Kidney tubule cell (primary cell): ENCODE measurements around the gene CROCC.
A peak's percentile ranks its signal among the peaks of the same experiment; 100 is the strongest.
"Not testable (repeated sequence)": the region's sequence is repeated elsewhere in the genome, so short reads cannot be mapped to it uniquely, and the experiment has no call there.

Experiments
- DNase-seq: peaks from one replicate; pipeline ENCODE4 v3.0.0-alpha.2; 2018; ENCODE audit warnings: low spot score

Gene CROCC

DNA sequence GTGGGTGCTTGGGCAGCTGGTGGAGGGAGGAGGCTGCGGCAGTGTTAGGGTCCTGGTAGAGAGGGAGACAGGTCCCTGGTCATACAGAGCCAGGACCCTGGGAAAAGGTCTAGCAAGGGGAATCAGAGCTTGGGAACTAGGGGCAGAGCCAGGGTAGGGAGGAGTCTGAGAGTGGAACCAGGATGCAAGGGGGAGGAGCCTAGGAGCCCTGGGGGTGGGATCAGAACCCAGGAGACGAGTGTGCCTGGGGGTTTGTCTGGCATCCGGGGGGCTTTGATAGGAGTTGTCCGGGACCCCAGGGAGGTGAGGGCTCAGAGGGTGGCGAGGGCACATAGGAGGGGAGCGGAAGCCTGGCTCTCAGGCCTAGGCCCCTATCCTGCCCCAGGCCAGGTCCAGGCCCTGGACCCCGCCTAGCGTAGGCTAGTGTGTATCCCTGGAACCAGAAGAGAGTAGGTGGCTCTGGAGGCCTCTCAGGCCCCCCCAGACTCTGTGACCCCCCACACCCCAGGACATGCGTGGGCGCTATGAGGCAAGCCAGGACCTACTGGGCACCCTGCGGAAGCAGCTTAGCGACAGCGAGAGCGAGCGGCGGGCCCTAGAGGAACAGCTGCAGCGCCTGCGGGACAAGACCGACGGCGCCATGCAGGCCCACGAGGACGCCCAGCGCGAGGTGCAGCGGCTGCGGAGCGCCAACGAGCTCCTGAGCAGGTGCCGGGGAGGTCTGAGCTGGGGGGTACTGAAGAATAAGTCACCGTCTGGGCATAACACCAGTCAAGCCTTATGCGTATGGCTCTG, 17.9 kb downstream of the CROCC start:
- not testable (repeated sequence) for DNase-seq

DNA sequence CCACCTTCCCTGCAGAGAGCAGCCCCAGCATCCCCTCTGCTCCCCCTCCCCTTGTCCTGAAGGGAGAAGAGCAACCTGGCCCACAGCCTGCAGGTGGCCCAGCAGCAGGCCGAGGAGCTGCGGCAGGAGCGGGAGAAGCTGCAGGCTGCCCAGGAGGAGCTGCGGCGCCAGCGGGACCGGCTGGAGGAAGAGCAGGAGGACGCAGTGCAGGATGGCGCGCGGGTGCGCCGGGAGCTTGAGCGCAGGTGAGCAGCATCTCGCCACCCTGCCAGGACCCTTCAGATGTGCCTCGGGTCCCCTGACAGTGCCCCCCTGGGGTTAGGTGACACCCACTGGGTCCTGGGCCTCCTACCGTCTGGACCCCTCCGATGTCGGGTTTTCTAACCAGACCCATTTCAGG, 22.3 kb downstream of the CROCC start:
- DNase-seq: no peak

GRCh38 chr1:16945512-16945911, 23.8 kb downstream of the CROCC start:
- not testable (repeated sequence) for DNase-seq

DNA sequence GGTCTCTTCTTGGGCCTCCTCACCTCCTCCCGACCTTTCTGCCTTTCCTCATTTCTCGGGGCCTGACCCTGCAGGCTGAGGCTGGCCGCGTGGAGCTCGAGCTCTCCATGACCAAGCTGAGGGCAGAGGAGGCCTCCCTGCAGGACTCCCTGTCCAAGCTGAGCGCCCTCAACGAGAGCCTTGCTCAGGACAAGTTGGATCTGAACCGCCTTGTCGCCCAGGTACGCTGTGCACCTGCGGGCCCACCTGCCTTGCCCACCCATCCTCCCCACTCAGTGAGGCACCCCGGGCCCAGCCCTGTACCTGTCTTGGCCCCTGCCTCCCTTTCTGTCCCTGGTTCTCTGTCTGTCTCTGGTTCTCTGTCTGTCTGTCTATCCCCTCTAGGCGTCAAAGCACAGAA, 24.5 kb downstream of the CROCC start:
- DNase-seq: not testable (repeated sequence)

GRCh38 chr1:16946646-16947045, 24.9 kb downstream of the CROCC start:
- no peak for DNase-seq

DNA sequence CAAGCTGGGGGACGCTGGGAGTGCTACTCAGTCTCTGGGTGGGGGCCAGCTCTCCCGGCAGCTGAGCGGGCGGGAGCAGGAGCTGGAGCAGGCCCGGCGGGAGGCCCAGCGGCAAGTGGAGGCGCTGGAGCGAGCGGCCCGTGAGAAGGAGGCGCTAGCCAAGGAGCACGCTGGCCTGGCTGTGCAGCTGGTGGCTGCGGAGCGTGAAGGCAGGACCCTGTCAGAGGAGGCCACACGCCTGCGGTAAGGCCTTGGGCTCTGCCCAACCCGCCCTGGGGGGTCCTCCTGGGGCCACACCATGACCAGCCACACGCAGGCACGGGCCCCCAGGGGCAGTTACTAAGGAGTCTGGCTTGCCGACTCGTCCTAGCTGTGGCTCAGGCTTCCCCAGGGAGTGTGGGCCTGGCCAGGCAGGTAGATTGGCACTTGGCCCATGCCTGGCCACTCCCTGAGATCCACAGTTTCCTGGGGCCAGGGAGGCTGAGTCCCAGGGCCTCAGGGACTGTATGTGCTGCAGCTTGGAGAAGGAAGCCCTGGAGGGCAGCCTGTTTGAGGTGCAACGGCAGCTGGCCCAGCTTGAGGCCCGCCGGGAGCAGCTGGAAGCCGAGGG, 26.7 kb downstream of the CROCC start:
- DNase-seq: peak; percentile 98

DNA sequence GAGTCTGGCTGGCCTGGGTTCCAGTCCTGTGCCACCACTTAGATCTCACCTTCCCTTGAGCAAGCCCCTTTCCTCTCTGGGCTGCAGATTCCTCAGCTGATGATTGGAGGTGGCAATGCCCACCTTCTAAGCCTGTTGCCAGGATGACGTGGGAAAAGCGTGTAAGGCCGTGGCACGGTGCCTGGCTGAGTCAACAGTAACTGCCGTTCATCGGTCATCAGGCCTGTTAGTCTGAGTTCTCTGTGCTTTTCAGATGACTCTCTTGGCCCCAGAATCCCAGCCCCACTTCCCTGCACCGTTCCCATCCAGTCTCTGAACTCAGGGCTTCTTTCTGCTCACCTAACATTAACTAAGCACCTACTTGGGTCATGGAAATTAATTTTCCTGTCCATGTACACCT, 27.3 kb downstream of the CROCC start:
- peak; percentile 83 for DNase-seq

DNA sequence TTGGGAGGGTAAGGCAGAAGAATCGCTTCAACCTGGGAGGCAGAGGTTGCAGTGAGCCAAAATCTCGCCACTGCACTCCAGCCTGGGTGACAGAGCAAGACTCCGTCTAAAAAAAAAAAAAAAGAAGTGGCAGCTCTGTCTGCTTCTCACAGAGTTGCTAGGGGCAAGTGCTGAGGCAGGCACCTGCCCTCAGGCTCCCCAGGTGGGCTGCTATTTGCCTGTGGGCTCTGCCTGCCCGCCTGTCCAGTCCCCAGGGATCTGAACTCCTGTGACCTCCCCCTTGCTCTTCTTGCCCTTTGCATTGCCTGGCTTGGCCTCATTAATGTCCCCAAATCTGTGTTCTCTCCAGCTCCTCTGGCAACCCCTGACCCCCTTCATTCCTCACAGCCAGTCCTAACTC, 30.6 kb downstream of the CROCC start:
- DNase-seq: not testable (repeated sequence)

DNA sequence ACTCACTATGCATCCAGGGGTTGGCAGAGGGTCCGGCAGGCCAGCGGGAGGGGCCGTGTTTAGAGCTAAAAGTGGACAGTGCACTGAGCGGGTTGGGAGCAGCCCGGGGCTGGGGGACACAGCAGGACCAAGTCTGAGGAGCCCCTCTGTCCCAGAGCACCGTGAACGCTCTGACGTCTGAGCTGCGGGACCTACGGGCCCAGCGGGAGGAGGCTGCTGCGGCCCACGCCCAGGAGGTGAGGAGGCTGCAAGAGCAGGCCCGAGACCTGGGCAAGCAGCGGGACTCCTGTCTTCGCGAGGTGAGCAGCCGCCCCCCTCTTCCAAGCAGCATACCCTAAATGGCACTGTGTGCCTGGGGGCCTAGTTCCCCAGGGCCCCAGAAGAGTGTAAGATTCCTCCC, 32.8 kb downstream of the CROCC start:
- DNase-seq: no peak

DNA sequence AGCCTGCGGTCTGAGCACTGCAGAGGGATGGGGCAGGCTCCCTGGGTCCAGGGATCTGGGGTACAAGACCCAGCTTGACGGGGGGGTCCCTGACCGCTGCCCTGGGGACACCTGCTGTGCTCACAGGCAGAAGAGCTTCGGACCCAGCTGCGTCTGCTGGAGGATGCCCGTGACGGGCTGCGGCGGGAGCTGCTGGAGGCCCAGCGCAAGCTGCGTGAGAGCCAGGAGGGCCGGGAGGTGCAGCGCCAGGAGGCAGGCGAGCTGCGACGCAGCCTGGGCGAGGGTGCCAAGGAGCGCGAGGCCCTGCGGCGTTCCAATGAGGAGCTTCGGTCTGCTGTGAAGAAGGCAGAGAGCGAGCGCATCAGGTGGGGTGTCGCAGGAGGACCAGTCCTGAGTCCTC, 33.5 kb downstream of the CROCC start:
- no peak for DNase-seq

DNA sequence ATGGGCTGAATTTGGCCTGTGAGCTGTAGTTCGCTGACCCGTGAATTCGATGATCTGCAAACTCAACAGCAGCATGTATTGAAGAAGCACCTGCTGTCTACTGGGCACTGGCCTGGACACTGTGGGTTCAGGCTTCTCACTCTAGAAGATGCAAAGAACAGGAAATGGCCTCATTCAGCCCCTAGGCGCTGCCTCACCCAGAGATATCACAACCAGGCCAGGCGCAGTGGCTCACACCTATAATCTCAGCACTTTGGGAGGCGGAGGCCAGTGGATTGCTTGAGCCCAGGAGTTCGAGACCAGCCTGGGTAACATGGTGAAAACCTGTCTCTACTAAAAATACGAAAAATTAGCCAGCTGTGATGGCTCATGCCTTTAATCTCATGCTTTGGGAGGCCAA, 35.0 kb downstream of the CROCC start:
- no peak for DNase-seq

DNA sequence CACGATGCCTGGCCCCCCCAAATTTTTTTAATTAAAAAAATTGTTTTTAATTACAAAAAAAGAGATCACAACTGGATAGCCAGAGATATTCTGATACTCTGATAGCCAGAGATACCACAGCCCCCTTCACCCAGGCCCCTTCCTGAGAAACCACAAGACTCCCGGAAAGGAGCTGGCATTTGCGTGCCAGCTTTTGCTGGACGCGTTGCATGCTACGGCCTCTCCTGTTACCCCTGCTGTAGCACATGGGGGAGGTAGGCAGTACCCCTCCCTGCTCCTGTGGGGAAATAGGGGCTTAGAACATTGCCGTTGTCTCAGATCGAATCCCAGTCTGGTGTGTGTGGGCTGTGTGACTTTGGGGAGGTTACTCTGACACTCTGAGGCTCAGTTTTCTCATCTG, 36.0 kb downstream of the CROCC start:
- no peak for DNase-seq

- DNase-seq: no peak
Measured at GRCh38 chr1:16958475-16958874, 36.7 kb downstream of the CROCC start.

GRCh38 chr1:16960560-16961296, 39.0 kb downstream of the CROCC start:
- DNase-seq: peak; percentile 90

- no peak for DNase-seq
Measured at GRCh38 chr1:16961297-16962133, 39.8 kb downstream of the CROCC start.

DNA sequence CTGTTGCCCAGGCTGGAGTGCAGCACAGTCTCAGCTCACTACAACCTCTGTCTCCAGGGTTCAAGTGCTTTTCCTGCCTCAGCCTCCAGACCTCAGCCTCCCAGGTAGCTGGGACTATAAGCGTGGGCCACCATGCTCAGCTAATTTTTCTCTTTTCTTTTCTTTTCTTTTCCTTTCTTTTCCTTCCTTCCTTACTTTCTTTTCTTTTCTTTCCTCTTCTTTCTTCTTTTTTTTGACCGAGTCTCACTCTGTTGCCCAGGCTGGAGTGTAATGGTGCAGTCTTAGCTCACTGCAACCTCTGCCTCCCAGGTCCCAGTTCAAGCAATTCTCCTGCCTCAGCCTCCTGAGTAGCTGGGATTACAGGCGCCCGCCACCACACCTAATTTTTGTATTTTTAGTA, 42.4 kb downstream of the CROCC start:
- not testable (repeated sequence) for DNase-seq

GRCh38 chr1:16965486-16966067, 43.8 kb downstream of the CROCC start:
- no peak for DNase-seq

DNA sequence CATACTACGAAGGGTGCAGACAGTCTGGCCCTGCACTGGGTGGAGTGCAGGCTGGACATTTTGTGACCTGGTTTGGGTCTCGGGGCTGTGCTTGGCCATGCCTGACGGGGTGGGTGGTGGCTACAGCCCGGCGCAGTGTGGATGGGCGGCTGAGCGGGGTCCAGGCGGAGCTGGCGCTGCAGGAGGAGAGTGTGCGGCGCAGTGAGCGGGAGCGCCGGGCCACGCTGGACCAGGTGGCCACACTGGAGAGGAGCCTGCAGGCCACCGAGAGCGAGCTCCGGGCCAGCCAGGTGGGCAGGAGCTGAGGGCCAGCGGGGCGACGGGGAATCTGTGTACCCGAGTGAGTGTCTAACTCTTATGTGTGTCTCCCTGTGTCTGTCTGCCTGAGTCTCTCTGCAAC, 44.6 kb downstream of the CROCC start:
- DNase-seq: no peak

- DNase-seq: no peak
Measured at GRCh38 chr1:16967095-16967575, 45.4 kb downstream of the CROCC start.

GRCh38 chr1:16967962-16968361, 46.2 kb downstream of the CROCC start:
- no peak for DNase-seq

DNA sequence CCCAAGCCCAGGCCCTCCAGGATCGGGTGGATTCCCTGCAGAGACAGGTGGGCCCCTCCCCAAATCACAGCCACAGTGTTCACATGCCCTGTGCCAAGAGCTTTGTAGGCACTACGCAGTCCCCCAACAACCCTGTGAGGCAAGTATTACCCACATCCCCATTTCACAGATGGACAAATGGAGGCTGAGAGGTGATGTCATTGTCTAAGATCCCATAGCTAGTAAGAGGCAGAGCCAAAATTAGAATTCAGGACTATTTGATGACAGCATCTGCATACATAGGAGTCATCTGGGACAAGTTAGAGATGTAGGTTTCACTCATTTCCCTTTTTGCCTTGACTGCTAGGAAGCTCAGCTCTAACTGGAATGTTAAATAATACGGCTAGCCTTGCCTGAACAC, 46.6 kb downstream of the CROCC start:
- no peak for DNase-seq
